H1 (cell line): ENCODE results near the gene SLC35E4. TPM values are rescaled to one million over a fixed set of nuclear protein-coding genes. Genes with fewer than 3 reads are reported as not detected.
A peak's percentile ranks its signal among the peaks of the same experiment; 100 is the strongest.

Experiments
- GABPA ChIP-seq: IDR thresholded peaks from 2 replicates; pipeline ENCODE4 v1.6.1; 2011; ENCODE audit warnings: mild to moderate bottlenecking, low read length, moderate library complexity, borderline replicate concordance; ENCODE audit not compliant: insufficient read depth
- PHF8 ChIP-seq: fragments of 200-600 bp; sonication (generic); conservative IDR thresholded peaks from 2 replicates; pipeline ENCODE4 v1.7.1; 2012; ENCODE audit warnings: low read depth, mild to moderate bottlenecking, inconsistent platforms, low read length, moderate library complexity
- TBP ChIP-seq: IDR thresholded peaks from 2 replicates; pipeline ENCODE4 v1.6.1; 2011; ENCODE audit warnings: low read depth, low read length, improper control_type of control experiment
- YY1 ChIP-seq: IDR thresholded peaks from 2 replicates; pipeline ENCODE4 v1.6.1; 2011; ENCODE audit warnings: low read depth, mild to moderate bottlenecking, low read length
- polyA plus RNA-seq, 7 experiments: library from polyadenylated mRNA; depleted of rRNA in 3 of 7; stranded (reverse) in 5 of 7; unstranded in 2 of 7; fragments of >200 nt in 5 of 7; fragments of 200-250 nt in 2 of 7; gene quantifications; 1 replicate in 5 of 7; 2 replicates in 1 of 7; 4 replicates in 1 of 7; pipeline versions ENCODE4 v1.2.1 to v1.2.3, GENCODE V29; 2011 to 2013; ENCODE audit warnings: missing spikeins in 2 of 7, mixed read lengths in 2 of 7
- total RNA-seq: library from RNA; stranded (reverse); fragmentation: NEBNext Ultra II Directional; extraction: Animal tissue kit (Norgen Biotek cat#: 25700); gene quantifications from 2 replicates; pipeline ENCODE4 v1.2.1, GENCODE V29; 2021
- TF ChIP-seq, protein P1 (sequence below): fragments of 300-600 bp; sonication (generic); IDR thresholded peaks from 2 replicates; pipeline ENCODE4 v1.7.1; 2012; ENCODE audit warnings: low read length, moderate library complexity, mild to moderate bottlenecking, inconsistent platforms; ENCODE audit not compliant: insufficient replicate concordance
- TF ChIP-seq, protein P2 (sequence below): IDR thresholded peaks from 2 replicates; pipeline ENCODE4 v1.6.1; 2011; ENCODE audit warnings: low read depth, mild to moderate bottlenecking, low read length; ENCODE audit not compliant: insufficient read depth
- TF ChIP-seq, protein P3 (sequence below): IDR thresholded peaks from 2 replicates; pipeline ENCODE4 v1.6.1; 2012; ENCODE audit warnings: inconsistent platforms

SLC35E4 gene
- total and polyA plus RNA-seq, 2 of the 8 experiments (the other 6 are each of a cell fraction or from before 2014, with no cell fraction given), result 5.1 to 5.6 TPM

DNA sequence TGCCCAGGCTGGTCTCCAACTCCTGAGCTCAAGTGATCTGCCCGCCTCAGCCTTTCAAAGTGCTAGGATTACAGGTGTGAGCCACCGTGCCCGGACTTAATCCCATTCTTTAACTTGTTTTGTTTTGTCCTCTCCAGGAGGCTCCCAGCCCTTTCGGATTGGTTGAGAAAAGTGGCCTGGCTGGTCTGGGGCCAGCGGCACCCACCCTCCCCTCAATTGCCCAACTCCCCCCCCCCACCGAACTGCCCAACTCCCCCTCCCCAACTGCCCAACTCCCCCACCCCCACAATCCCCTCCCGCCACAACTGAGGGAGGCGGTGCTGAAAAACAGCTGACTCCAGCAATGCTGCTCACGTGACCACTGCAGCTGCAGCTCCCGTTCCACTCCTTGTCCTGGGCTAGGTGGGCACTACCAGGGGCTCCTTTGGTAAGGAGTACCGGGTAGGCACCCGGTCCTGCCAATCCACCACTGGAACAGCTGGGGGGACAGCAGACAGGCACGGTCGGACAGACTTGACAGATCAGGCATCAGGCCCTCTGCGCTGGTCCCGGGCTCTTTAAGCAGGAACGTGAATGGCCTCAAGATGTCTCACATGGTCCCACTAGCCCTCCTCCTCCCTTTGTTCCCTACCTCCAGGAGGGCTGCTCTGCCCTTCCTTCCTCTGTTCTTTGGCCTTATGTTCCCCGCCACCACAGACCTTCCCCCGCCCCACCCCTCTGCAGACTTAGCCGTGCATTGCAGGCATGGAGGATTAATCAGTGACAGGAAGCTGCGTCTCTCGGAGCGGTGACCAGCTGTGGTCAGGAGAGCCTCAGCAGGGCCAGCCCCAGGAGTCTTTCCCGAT, 28.9 kb upstream of the SLC35E4 start, which contains the start of gene TCN2 (continued):
- TF ChIP-seq, protein P1, sequence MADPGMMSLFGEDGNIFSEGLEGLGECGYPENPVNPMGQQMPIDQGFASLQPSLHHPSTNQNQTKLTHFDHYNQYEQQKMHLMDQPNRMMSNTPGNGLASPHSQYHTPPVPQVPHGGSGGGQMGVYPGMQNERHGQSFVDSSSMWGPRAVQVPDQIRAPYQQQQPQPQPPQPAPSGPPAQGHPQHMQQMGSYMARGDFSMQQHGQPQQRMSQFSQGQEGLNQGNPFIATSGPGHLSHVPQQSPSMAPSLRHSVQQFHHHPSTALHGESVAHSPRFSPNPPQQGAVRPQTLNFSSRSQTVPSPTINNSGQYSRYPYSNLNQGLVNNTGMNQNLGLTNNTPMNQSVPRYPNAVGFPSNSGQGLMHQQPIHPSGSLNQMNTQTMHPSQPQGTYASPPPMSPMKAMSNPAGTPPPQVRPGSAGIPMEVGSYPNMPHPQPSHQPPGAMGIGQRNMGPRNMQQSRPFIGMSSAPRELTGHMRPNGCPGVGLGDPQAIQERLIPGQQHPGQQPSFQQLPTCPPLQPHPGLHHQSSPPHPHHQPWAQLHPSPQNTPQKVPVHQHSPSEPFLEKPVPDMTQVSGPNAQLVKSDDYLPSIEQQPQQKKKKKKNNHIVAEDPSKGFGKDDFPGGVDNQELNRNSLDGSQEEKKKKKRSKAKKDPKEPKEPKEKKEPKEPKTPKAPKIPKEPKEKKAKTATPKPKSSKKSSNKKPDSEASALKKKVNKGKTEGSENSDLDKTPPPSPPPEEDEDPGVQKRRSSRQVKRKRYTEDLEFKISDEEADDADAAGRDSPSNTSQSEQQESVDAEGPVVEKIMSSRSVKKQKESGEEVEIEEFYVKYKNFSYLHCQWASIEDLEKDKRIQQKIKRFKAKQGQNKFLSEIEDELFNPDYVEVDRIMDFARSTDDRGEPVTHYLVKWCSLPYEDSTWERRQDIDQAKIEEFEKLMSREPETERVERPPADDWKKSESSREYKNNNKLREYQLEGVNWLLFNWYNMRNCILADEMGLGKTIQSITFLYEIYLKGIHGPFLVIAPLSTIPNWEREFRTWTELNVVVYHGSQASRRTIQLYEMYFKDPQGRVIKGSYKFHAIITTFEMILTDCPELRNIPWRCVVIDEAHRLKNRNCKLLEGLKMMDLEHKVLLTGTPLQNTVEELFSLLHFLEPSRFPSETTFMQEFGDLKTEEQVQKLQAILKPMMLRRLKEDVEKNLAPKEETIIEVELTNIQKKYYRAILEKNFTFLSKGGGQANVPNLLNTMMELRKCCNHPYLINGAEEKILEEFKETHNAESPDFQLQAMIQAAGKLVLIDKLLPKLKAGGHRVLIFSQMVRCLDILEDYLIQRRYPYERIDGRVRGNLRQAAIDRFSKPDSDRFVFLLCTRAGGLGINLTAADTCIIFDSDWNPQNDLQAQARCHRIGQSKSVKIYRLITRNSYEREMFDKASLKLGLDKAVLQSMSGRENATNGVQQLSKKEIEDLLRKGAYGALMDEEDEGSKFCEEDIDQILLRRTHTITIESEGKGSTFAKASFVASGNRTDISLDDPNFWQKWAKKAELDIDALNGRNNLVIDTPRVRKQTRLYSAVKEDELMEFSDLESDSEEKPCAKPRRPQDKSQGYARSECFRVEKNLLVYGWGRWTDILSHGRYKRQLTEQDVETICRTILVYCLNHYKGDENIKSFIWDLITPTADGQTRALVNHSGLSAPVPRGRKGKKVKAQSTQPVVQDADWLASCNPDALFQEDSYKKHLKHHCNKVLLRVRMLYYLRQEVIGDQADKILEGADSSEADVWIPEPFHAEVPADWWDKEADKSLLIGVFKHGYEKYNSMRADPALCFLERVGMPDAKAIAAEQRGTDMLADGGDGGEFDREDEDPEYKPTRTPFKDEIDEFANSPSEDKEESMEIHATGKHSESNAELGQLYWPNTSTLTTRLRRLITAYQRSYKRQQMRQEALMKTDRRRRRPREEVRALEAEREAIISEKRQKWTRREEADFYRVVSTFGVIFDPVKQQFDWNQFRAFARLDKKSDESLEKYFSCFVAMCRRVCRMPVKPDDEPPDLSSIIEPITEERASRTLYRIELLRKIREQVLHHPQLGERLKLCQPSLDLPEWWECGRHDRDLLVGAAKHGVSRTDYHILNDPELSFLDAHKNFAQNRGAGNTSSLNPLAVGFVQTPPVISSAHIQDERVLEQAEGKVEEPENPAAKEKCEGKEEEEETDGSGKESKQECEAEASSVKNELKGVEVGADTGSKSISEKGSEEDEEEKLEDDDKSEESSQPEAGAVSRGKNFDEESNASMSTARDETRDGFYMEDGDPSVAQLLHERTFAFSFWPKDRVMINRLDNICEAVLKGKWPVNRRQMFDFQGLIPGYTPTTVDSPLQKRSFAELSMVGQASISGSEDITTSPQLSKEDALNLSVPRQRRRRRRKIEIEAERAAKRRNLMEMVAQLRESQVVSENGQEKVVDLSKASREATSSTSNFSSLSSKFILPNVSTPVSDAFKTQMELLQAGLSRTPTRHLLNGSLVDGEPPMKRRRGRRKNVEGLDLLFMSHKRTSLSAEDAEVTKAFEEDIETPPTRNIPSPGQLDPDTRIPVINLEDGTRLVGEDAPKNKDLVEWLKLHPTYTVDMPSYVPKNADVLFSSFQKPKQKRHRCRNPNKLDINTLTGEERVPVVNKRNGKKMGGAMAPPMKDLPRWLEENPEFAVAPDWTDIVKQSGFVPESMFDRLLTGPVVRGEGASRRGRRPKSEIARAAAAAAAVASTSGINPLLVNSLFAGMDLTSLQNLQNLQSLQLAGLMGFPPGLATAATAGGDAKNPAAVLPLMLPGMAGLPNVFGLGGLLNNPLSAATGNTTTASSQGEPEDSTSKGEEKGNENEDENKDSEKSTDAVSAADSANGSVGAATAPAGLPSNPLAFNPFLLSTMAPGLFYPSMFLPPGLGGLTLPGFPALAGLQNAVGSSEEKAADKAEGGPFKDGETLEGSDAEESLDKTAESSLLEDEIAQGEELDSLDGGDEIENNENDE, result no peak
- TF ChIP-seq, protein P2, sequence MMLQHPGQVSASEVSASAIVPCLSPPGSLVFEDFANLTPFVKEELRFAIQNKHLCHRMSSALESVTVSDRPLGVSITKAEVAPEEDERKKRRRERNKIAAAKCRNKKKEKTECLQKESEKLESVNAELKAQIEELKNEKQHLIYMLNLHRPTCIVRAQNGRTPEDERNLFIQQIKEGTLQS, result peak; percentile 87
- TF ChIP-seq GABPA (no peak), PHF8 (peak; percentile 61), TBP (no peak), YY1 (no peak)
- TF ChIP-seq, protein P3, sequence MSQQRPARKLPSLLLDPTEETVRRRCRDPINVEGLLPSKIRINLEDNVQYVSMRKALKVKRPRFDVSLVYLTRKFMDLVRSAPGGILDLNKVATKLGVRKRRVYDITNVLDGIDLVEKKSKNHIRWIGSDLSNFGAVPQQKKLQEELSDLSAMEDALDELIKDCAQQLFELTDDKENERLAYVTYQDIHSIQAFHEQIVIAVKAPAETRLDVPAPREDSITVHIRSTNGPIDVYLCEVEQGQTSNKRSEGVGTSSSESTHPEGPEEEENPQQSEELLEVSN, result peak; percentile 47; the same call in 1 of the 2 replicates
